OCI-LY7 (cell line): ENCODE results near the gene TES. TPM values are rescaled to one million over a fixed set of nuclear protein-coding genes. Genes with fewer than 3 reads are reported as not detected.

Experiments
- BruUV-seq: library from RNA; stranded (reverse); fragments of 400-500 nt; replicated peaks from 2 replicates; lab custom pipeline; 2021; lab: Mats Ljungman, UMichigan
- CTCF ChIA-PET: fragments of 300-600 bp; sonication (Branson Sonifier 250); formaldehyde crosslinking; loops from one replicate; lab custom pipeline; 2022; ENCODE audit warnings: antibody characterized with exemption; ENCODE audit not compliant: unreplicated experiment; lab: Charles Lee
- POLR2A ChIA-PET: fragments of 300-600 bp; sonication (Branson Sonifier 250); formaldehyde crosslinking; loops from one replicate; lab custom pipeline; 2022; ENCODE audit warnings: antibody characterized with exemption; lab: Charles Lee
- DNase-seq: peaks from one replicate; pipeline ENCODE4 v3.0.0-alpha.2; 2015; ENCODE audit warnings: low spot score
- H2AFZ ChIP-seq: fragments of 200-600 bp; sonication (generic), shearing (Covaris generic); 2 replicates; pipeline ENCODE4 v1.6.1; 2014; ENCODE audit warnings: mild to moderate bottlenecking, antibody characterized with exemption, low read length, moderate library complexity
- H3K27ac ChIP-seq: fragments of 200-600 bp; sonication (generic); 2 replicates; pipeline ENCODE4 v1.5.1; 2014; ENCODE audit warnings: mixed run types, low read depth, mild to moderate bottlenecking, moderate library complexity, low read length, inconsistent platforms; ENCODE audit not compliant: poor library complexity, severe bottlenecking
- H3K36me3 ChIP-seq: fragments of 200-600 bp; sonication (generic); 2 replicates; pipeline ENCODE4 v1.6.1; 2014; ENCODE audit warnings: mild to moderate bottlenecking, antibody characterized with exemption, low read length, moderate library complexity, mixed read lengths; ENCODE audit not compliant: insufficient read depth
- H3K4me1 ChIP-seq: fragments of 200-600 bp; sonication (generic); 2 replicates; pipeline ENCODE4 v1.5.1; 2014; ENCODE audit warnings: mild to moderate bottlenecking, low read length; ENCODE audit not compliant: insufficient read depth, poor library complexity, severe bottlenecking
- H3K4me2 ChIP-seq: fragments of 200-600 bp; sonication (generic); 2 replicates; pipeline ENCODE4 v1.6.1; 2014; ENCODE audit warnings: mild to moderate bottlenecking, low read length
- H3K4me3 ChIP-seq: fragments of 200-600 bp; sonication (generic); 2 replicates; pipeline ENCODE4 v1.5.1; 2014; ENCODE audit warnings: mild to moderate bottlenecking, low read depth, low read length; ENCODE audit not compliant: poor library complexity, severe bottlenecking
- H3K79me2 ChIP-seq: fragments of 200-600 bp; sonication (generic); 2 replicates; pipeline ENCODE4 v1.6.1; 2016; ENCODE audit warnings: low read depth, mild to moderate bottlenecking, low read length, moderate library complexity, mixed read lengths; ENCODE audit not compliant: insufficient read depth
- H3K9me2 ChIP-seq: fragments of 200-600 bp; sonication (generic); 2 replicates; pipeline ENCODE4 v1.6.1; 2016; ENCODE audit warnings: mild to moderate bottlenecking, low read length, mixed read lengths; ENCODE audit not compliant: insufficient read depth
- H3K9me3 ChIP-seq: fragments of 200-600 bp; sonication (generic); 2 replicates; pipeline ENCODE4 v1.6.1; 2014; ENCODE audit warnings: mild to moderate bottlenecking, mixed run types, low read length, mixed read lengths
- H4K20me1 ChIP-seq: fragments of 200-600 bp; sonication (generic); 2 replicates; pipeline ENCODE4 v1.6.1; 2014; ENCODE audit warnings: mild to moderate bottlenecking, antibody characterized with exemption, low read length, moderate library complexity, mixed read lengths; ENCODE audit not compliant: insufficient read depth
- CTCF ChIP-seq: fragments of 200-600 bp; sonication (generic); conservative IDR thresholded peaks from 2 replicates; pipeline ENCODE4 v1.5.1; 2014; ENCODE audit warnings: mild to moderate bottlenecking, antibody characterized with exemption, low read length, moderate library complexity, mixed read lengths
- EZH2phosphoT487 ChIP-seq: fragments of 200-600 bp; sonication (generic); IDR thresholded peaks from 2 replicates; pipeline ENCODE4 v1.6.1; 2018; ENCODE audit warnings: low read depth, borderline replicate concordance, mild to moderate bottlenecking, mixed run types, antibody characterized with exemption, low read length, moderate library complexity, mixed read lengths
- intact Hi-C: fragments of 100-400 bp; cut with micrococcal nuclease; formaldehyde crosslinking; loops from one replicate; pipeline ENCODE4 v1.10.0; 2022; ENCODE audit not compliant: unreplicated experiment
- total RNA-seq, 2 experiments: library from RNA; depleted of rRNA in 1 of 2; stranded (reverse); fragments of >200 nt in 1 of 2; shearing (Covaris generic) in 1 of 2; gene quantifications; 2 replicates each; pipeline ENCODE4 v1.2.3, GENCODE V29; 2014 to 2022

Gene TES
- total RNA-seq, 2 experiments from 2014 or later = not detected

- Histone ChIP-seq H3K9me2 (no peaks in the 10 kb centered on the region), H3K27ac (no peak overlapping the region), H4K20me1 (no peaks in the 10 kb centered on the region), H2AFZ (no peak overlapping the region), H3K9me3 (no peaks in the 10 kb centered on the region), H3K4me3 (no peak overlapping the region), H3K4me2 (no peak overlapping the region), H3K4me1 (no peaks in the 10 kb centered on the region), H3K36me3 (no peaks in the 10 kb centered on the region), H3K79me2 (no peaks in the 10 kb centered on the region)
- POLR2A ChIA-PET = interaction anchor here (1.2 kb wide), 1 partner anchor 9 kb away, joined by 5 read pairs; no protein-coding TSS in a partner anchor
- no peak for DNase-seq
- BruUV-seq = no TSS peak
- intact Hi-C loops = no loop called here
- TF ChIP-seq EZH2phosphoT487 = no peak
- TF ChIP-seq CTCF = no peak
- CTCF ChIA-PET = no interaction called here
Observed at GRCh38 chr7:116271963-116272886, 61.9 kb downstream of the TES start.

DNA sequence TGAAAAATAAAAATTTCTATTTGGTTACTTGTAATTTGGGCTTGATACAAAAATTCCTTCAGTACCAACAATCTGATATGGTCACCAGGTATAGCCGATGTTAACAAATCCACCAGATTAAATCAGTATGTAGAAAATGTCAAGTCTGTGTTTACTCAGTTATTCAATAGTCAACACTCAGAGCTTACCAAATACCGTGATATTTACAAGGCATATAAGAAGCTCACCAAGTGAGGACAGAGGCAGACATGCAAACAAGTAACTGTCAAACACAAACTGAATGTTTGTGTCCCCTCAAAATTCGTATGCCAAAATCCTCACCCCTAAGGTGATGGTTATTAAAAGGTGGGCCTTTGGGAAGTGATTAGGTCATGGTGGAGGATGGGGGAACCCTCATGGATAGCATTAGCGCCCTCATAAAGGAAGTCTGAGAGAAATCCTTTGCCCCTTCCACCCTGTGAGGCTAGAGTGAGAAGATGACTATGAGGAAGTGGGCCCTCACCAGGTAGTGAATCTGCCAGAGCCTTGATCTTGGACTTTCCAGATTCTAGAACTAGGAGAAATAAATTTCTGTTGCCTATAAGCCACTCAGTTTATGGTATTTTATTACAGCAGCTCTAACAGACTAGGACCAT lies 63.1 kb downstream of the TES start:
- Histone ChIP-seq H3K4me1 (no peaks in the 10 kb centered on the region), H3K9me3 (no peaks in the 10 kb centered on the region), H3K27ac (no peak overlapping the region), H3K36me3 (no peaks in the 10 kb centered on the region), H3K79me2 (no peaks in the 10 kb centered on the region), H3K4me3 (no peak overlapping the region), H4K20me1 (no peaks in the 10 kb centered on the region), H3K9me2 (no peaks in the 10 kb centered on the region), H2AFZ (no peak overlapping the region), H3K4me2 (no peak overlapping the region)
- POLR2A ChIA-PET = no interaction called here
- no peak for DNase-seq
- intact Hi-C loops = no loop called here
- BruUV-seq = no TSS peak
- no peak for TF ChIP-seq CTCF
- TF ChIP-seq EZH2phosphoT487 = no peak
- CTCF ChIA-PET = no interaction called here

DNA sequence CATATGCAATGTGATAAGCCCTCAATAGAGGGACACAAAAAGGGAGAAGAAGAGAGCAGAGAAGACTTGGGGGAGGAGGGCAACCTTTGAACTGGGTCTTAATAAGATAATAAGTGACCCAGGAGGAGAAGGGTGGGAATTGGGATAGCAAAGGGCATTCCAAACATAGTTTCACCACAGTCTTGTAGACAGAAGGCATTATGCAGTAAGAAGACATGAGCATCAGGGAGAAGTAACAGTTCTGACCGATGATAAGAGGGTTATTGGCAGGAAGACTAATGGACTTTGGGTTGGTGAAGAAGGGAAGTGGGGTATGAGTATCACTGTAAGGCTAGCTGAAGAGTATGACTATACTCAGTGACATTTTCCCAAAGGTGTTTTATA lies 63.6 kb downstream of the TES start:
- intact Hi-C loops = no loop called here
- POLR2A ChIA-PET = no interaction called here
- Histone ChIP-seq H2AFZ (no peak overlapping the region), H3K4me1 (no peaks in the 10 kb centered on the region), H3K79me2 (no peaks in the 10 kb centered on the region), H3K27ac (no peak overlapping the region), H3K4me3 (no peak overlapping the region), H3K4me2 (no peak overlapping the region), H3K36me3 (no peaks in the 10 kb centered on the region), H4K20me1 (no peaks in the 10 kb centered on the region), H3K9me3 (no peaks in the 10 kb centered on the region), H3K9me2 (no peaks in the 10 kb centered on the region)
- CTCF ChIA-PET = no interaction called here
- DNase-seq = no peak
- TF ChIP-seq CTCF = no peak
- TF ChIP-seq EZH2phosphoT487 = no peak
- no TSS peak for BruUV-seq
